ENCODE measurements around the gene PPP2R3B.
A peak's percentile ranks its signal among the peaks of the same experiment; 100 is the strongest.
"Not testable (repeated sequence)": the region's sequence is repeated elsewhere in the genome, so short reads cannot be mapped to it uniquely, and the experiment has no call there.

The PPP2R3B gene

GRCh38 chrX:386239-386767 is 404 bp downstream of the PPP2R3B start (continued):
- TF ChIP-seq ZNF518A (tag by site-specific recombination; conservative IDR thresholded peaks at IDR 0.05; ENCODE audit: low read depth) (no peak), ZNF37A (tag by site-specific recombination; IDR thresholded peaks at IDR 0.05) (no peak), ZNF549 (tag by site-specific recombination; IDR thresholded peaks at IDR 0.05) (no peak), ZNF292 (tag by site-specific recombination; IDR thresholded peaks at IDR 0.05; ENCODE audit: borderline replicate concordance, low read depth) (no peak), EGR2 (tag by site-specific recombination; IDR thresholded peaks at IDR 0.05; ENCODE audit: low read depth) (peak; percentile 59), ZEB2 (tag by site-specific recombination; IDR thresholded peaks at IDR 0.05) (no peak), HOXC10 (CRISPR knock-in tag; IDR thresholded peaks at IDR 0.05) (no peak)

- H3K27ac ChIP-seq (ENCODE audit: extremely low read depth, low read depth, low read length); CTCF ChIA-PET; H3K4me1 ChIP-seq (ENCODE audit: control insufficient read depth, insufficient read depth, low read length); POLR2A ChIA-PET; H3K9me3 ChIP-seq (ENCODE audit: control insufficient read depth, insufficient read depth, low read depth, low read length); H3K36me3 ChIP-seq (ENCODE audit: control insufficient read depth in 2 of 2, insufficient read depth in 1 of 2, low read length in 2 of 2): not testable (repeated sequence)
- peak overlapping the region; percentile 100 for H3K4me3 ChIP-seq (ENCODE audit: low read depth, low read length)
Observed at GRCh38 chrX:385736-386135, 971 bp downstream of the PPP2R3B start.

GRCh38 chrX:384861-385260 is 1.8 kb downstream of the PPP2R3B start:
- H3K4me3 ChIP-seq (ENCODE audit: low read depth, low read length), result no peak overlapping the region
- no peak for TF ChIP-seq TSHZ1 (tag by site-specific recombination; IDR thresholded peaks at IDR 0.05; ENCODE audit: borderline replicate concordance)
- H3K4me1 ChIP-seq (ENCODE audit: control insufficient read depth, insufficient read depth, low read length), result no peaks in the 10 kb centered on the region
- POLR2A ChIA-PET, result no interaction called here
- no peak overlapping the region for H3K27ac ChIP-seq (ENCODE audit: extremely low read depth, low read depth, low read length)
- peaks cover 4 to 7% of the 10 kb centered on the region in 2 experiments; a peak in 2 of 3 replicates for H3K36me3 ChIP-seq (ENCODE audit: control insufficient read depth in 2 of 2, insufficient read depth in 1 of 2, low read length in 2 of 2)
- CTCF ChIA-PET, result no interaction called here
- H3K9me3 ChIP-seq (ENCODE audit: control insufficient read depth, insufficient read depth, low read depth, low read length), result no peaks in the 10 kb centered on the region

- POLR2A ChIA-PET, result no interaction called here
- TF ChIP-seq REST (tag by site-specific recombination; IDR thresholded peaks at IDR 0.05) (no peak), PBX3 (CRISPR knock-in tag; IDR thresholded peaks at IDR 0.05) (no peak), PATZ1 (tag by site-specific recombination; IDR thresholded peaks at IDR 0.05) (no peak)
Observed at GRCh38 chrX:378443-378842, 8.3 kb downstream of the PPP2R3B start.

More at GRCh38 chrX:378443-378842, 8.3 kb downstream of the PPP2R3B start:
- Histone ChIP-seq H3K27ac (ENCODE audit: extremely low read depth, low read depth, low read length) (no peak overlapping the region), H3K9me3 (ENCODE audit: control insufficient read depth, insufficient read depth, low read depth, low read length) (no peaks in the 10 kb centered on the region), H3K4me3 (ENCODE audit: low read depth, low read length) (no peak overlapping the region), H3K36me3 (ENCODE audit: control insufficient read depth in 2 of 2, insufficient read depth in 1 of 2, low read length in 2 of 2) (peaks cover 0 to 9% of the 10 kb centered on the region in 2 experiments; a peak in 2 of 3 replicates), H3K4me1 (ENCODE audit: control insufficient read depth, insufficient read depth, low read length) (peaks cover 6% of the 10 kb centered on the region)
- CTCF ChIA-PET, result no interaction called here
